ENCODE results near the gene CLEC14A.

DNA sequence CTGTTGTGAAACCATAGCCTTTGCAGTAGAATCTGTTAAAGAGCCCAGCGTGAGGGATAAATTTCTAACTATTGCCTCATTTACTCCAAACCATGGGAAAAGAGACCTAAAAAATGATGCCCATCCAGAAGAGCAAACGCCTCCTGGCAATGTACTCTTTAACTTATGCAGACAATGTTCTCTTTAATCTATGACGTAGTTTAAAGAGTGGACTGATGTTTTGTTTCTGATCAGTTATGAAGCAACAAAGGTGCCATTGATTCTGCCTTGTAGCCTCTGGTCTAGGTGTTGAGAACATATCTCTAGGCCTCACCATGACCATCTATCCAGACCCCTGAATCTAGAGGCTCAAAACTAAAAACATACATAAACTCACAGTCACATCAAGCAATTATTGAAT lies 34.8 kb downstream of the CLEC14A start:
- TF ChIP-seq, protein P1, sequence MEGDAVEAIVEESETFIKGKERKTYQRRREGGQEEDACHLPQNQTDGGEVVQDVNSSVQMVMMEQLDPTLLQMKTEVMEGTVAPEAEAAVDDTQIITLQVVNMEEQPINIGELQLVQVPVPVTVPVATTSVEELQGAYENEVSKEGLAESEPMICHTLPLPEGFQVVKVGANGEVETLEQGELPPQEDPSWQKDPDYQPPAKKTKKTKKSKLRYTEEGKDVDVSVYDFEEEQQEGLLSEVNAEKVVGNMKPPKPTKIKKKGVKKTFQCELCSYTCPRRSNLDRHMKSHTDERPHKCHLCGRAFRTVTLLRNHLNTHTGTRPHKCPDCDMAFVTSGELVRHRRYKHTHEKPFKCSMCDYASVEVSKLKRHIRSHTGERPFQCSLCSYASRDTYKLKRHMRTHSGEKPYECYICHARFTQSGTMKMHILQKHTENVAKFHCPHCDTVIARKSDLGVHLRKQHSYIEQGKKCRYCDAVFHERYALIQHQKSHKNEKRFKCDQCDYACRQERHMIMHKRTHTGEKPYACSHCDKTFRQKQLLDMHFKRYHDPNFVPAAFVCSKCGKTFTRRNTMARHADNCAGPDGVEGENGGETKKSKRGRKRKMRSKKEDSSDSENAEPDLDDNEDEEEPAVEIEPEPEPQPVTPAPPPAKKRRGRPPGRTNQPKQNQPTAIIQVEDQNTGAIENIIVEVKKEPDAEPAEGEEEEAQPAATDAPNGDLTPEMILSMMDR (IDR thresholded peaks at IDR 0.05): no peak
- TF ChIP-seq POLR2A (IDR thresholded peaks at IDR 0.05): no peak
- no peak for TF ChIP-seq POLR2AphosphoS5 (IDR thresholded peaks at IDR 0.05)
- no peak for TF ChIP-seq EP300 (IDR thresholded peaks at IDR 0.05)

Measured in sigmoid colon (tissue), 4 donors.